Neural progenitor cell (in vitro differentiated cells): ENCODE measurements around the gene CAV3. TPM values are rescaled to one million over a fixed set of nuclear protein-coding genes. Genes with fewer than 3 reads are reported as not detected.

ENCODE experiments used
- DNase-seq: peaks from one replicate; pipeline ENCODE4 v3.0.0-alpha.2; 2016; ENCODE audit warnings: low spot score
- H2AFZ ChIP-seq: fragments of 200-600 bp; sonication (generic); replicated peaks from 2 replicates; pipeline ENCODE4 v1.6.1; 2016; ENCODE audit warnings: antibody characterized with exemption
- H3F3A ChIP-seq: fragments of 200-600 bp; sonication (generic); 2 replicates; pipeline ENCODE4 v1.6.1; 2016; ENCODE audit warnings: antibody characterized with exemption, low read depth
- H3K27ac ChIP-seq: fragments of 200-600 bp; sonication (generic); 2 replicates; pipeline ENCODE4 v1.5.1; 2016; ENCODE audit warnings: mild to moderate bottlenecking
- H3K27me3 ChIP-seq: fragments of 200-600 bp; sonication (generic); 2 replicates; pipeline ENCODE4 v1.6.1; 2016; ENCODE audit warnings: mild to moderate bottlenecking, moderate library complexity
- H3K36me3 ChIP-seq: fragments of 200-600 bp; sonication (generic); 2 replicates; pipeline ENCODE4 v1.5.1; 2016
- H3K4me1 ChIP-seq: fragments of 200-600 bp; sonication (generic); 2 replicates; pipeline ENCODE4 v1.6.1; 2016; ENCODE audit warnings: mixed run types
- H3K4me2 ChIP-seq: fragments of 200-600 bp; sonication (generic); 2 replicates; pipeline ENCODE4 v1.6.1; 2016
- H3K4me3 ChIP-seq: fragments of 200-600 bp; sonication (generic); 2 replicates; pipeline ENCODE4 v1.5.1; 2016
- H3K79me2 ChIP-seq: fragments of 200-600 bp; sonication (generic); 2 replicates; pipeline ENCODE4 v1.6.1; 2016; ENCODE audit warnings: low read depth
- H3K9ac ChIP-seq: fragments of 200-600 bp; sonication (generic); 2 replicates; pipeline ENCODE4 v1.6.1; 2016
- H3K9me3 ChIP-seq: fragments of 200-600 bp; sonication (generic); 2 replicates; pipeline ENCODE4 v1.5.1; 2016; ENCODE audit warnings: low read depth
- H4K20me1 ChIP-seq: fragments of 200-600 bp; sonication (generic); 2 replicates; pipeline ENCODE4 v1.6.1; 2016; ENCODE audit warnings: low read depth
- H3K27ac Mint-ChIP-seq: 3 replicates; pipeline ENCODE4 v1.8.0; 2021; ENCODE audit warnings: mixed read lengths
- H3K27me3 Mint-ChIP-seq: 2 replicates; pipeline ENCODE4 v1.8.0; 2022; ENCODE audit warnings: low read depth, mild to moderate bottlenecking, inconsistent platforms, moderate library complexity, mixed read lengths; ENCODE audit not compliant: insufficient read depth
- H3K36me3 Mint-ChIP-seq: 3 replicates; pipeline ENCODE4 v1.8.0; 2021; ENCODE audit warnings: mixed read lengths
- H3K4me1 Mint-ChIP-seq: 3 replicates; pipeline ENCODE4 v1.8.0; 2021; ENCODE audit warnings: mixed read lengths
- H3K4me3 Mint-ChIP-seq: 3 replicates; pipeline ENCODE4 v1.8.0; 2021; ENCODE audit warnings: mild to moderate bottlenecking, moderate library complexity, mixed read lengths
- H3K9me3 Mint-ChIP-seq: 3 replicates; pipeline ENCODE4 v1.8.0; 2020; ENCODE audit warnings: mixed read lengths
- EZH2 ChIP-seq: fragments of 200-600 bp; sonication (generic); IDR thresholded peaks from 2 replicates; pipeline ENCODE4 v1.6.1; 2017; ENCODE audit warnings: antibody characterized with exemption, mild to moderate bottlenecking, moderate library complexity
- EZH2phosphoT487 ChIP-seq: fragments of 200-600 bp; sonication (generic); IDR thresholded peaks from 2 replicates; pipeline ENCODE4 v1.6.1; 2017; ENCODE audit warnings: antibody characterized with exemption
- total RNA-seq: library from RNA; depleted of rRNA; stranded (reverse); fragments of >200 nt; gene quantifications from 2 replicates; pipeline ENCODE4 v1.2.3, GENCODE V29; 2015; ENCODE audit warnings: low replicate concordance
- TF ChIP-seq, protein P1 (sequence below): fragments of 200-600 bp; sonication (generic); IDR thresholded peaks from 2 replicates; pipeline ENCODE4 v1.5.1; 2017; ENCODE audit warnings: antibody characterized with exemption, mild to moderate bottlenecking

CAV3 gene
- total RNA-seq, 1 donor from 2014 or later, result not detected

GRCh38 chr3:8780279-8780678, 46.7 kb downstream of the CAV3 start:
- Histone ChIP-seq H3K4me2 (no peak overlapping the region), H3K36me3 (no peaks in the 10 kb centered on the region), H3F3A (peaks cover 1% of the 10 kb centered on the region), H4K20me1 (no peaks in the 10 kb centered on the region), H3K9ac (no peak overlapping the region), H3K27me3 (no peaks in the 10 kb centered on the region), H3K4me1 (peaks cover 11% of the 10 kb centered on the region), H3K4me3 (no peak overlapping the region), H2AFZ (no peak overlapping the region), H3K9me3 (no peaks in the 10 kb centered on the region), H3K27ac (no peak overlapping the region), H3K79me2 (no peaks in the 10 kb centered on the region)
- no peak for TF ChIP-seq EZH2phosphoT487
- TF ChIP-seq, protein P1, sequence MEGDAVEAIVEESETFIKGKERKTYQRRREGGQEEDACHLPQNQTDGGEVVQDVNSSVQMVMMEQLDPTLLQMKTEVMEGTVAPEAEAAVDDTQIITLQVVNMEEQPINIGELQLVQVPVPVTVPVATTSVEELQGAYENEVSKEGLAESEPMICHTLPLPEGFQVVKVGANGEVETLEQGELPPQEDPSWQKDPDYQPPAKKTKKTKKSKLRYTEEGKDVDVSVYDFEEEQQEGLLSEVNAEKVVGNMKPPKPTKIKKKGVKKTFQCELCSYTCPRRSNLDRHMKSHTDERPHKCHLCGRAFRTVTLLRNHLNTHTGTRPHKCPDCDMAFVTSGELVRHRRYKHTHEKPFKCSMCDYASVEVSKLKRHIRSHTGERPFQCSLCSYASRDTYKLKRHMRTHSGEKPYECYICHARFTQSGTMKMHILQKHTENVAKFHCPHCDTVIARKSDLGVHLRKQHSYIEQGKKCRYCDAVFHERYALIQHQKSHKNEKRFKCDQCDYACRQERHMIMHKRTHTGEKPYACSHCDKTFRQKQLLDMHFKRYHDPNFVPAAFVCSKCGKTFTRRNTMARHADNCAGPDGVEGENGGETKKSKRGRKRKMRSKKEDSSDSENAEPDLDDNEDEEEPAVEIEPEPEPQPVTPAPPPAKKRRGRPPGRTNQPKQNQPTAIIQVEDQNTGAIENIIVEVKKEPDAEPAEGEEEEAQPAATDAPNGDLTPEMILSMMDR, result no peak
- TF ChIP-seq EZH2, result no peak
- no peak overlapping the region for H3K27ac Mint-ChIP-seq
- H3K4me3 Mint-ChIP-seq, result no peak overlapping the region
- H3K9me3 Mint-ChIP-seq, result no peaks in the 10 kb centered on the region
- DNase-seq, result no peak
- H3K27me3 Mint-ChIP-seq, result peaks cover 2% of the 10 kb centered on the region
- no peaks in the 10 kb centered on the region for H3K4me1 Mint-ChIP-seq
- H3K36me3 Mint-ChIP-seq, result no peaks in the 10 kb centered on the region

- H3K27ac ChIP-seq, result no peak overlapping the region
- no peaks in the 10 kb centered on the region for H3K36me3 Mint-ChIP-seq
- H3K27ac Mint-ChIP-seq, result no peak overlapping the region
- peaks cover 4% of the 10 kb centered on the region for H3K4me1 ChIP-seq
- H2AFZ ChIP-seq, result no peak overlapping the region
- no peaks in the 10 kb centered on the region for H3K79me2 ChIP-seq
- TF ChIP-seq EZH2 (no peak), EZH2phosphoT487 (no peak)
- TF ChIP-seq, protein P1, result no peak
- peaks cover 4% of the 10 kb centered on the region for H3F3A ChIP-seq
- no peak overlapping the region for H3K4me2 ChIP-seq
- H3K27me3 Mint-ChIP-seq, result no peaks in the 10 kb centered on the region
- H4K20me1 ChIP-seq, result no peaks in the 10 kb centered on the region
- no peak overlapping the region for H3K4me3 ChIP-seq
- no peak overlapping the region for H3K4me3 Mint-ChIP-seq
- no peaks in the 10 kb centered on the region for H3K4me1 Mint-ChIP-seq
- no peaks in the 10 kb centered on the region for H3K36me3 ChIP-seq
- no peak for DNase-seq
- H3K9ac ChIP-seq, result no peak overlapping the region
- peaks cover 4% of the 10 kb centered on the region for H3K9me3 ChIP-seq
- H3K27me3 ChIP-seq, result no peaks in the 10 kb centered on the region
- H3K9me3 Mint-ChIP-seq, result peaks cover 12% of the 10 kb centered on the region
Measured at GRCh38 chr3:8784676-8785435, 51.3 kb downstream of the CAV3 start.

DNA sequence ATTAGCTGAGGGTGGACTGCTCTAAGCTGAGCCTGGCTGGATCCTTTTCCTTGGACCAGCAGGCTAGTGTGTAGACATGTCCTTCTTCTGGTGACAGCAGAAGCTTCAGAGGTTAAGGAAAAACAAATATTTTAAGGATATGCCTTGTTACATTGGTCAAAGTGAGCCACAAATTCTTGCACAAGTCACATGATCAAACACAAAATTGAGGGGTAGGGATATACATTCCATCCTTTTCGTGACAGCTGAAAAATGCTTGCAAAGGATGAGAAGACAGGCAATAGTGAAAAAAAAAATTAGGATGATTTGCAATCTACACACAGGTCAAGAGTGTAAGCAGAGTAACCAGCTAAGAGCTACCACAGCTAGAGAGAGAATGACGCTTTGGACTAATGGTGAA, 56.9 kb downstream of the CAV3 start:
- Histone ChIP-seq H3K27ac (no peak overlapping the region), H3F3A (no peaks in the 10 kb centered on the region), H3K9ac (no peak overlapping the region), H2AFZ (no peak overlapping the region), H4K20me1 (no peaks in the 10 kb centered on the region), H3K4me2 (no peak overlapping the region), H3K79me2 (no peaks in the 10 kb centered on the region), H3K36me3 (no peaks in the 10 kb centered on the region), H3K4me1 (peaks cover 4% of the 10 kb centered on the region), H3K27me3 (no peaks in the 10 kb centered on the region), H3K4me3 (no peak overlapping the region), H3K9me3 (peaks cover 4% of the 10 kb centered on the region)
- TF ChIP-seq EZH2, result no peak
- no peak for TF ChIP-seq EZH2phosphoT487
- TF ChIP-seq, protein P1, result no peak
- H3K4me3 Mint-ChIP-seq, result no peak overlapping the region
- H3K9me3 Mint-ChIP-seq, result peaks cover 12% of the 10 kb centered on the region
- peaks cover 13% of the 10 kb centered on the region for H3K4me1 Mint-ChIP-seq
- H3K27me3 Mint-ChIP-seq, result no peaks in the 10 kb centered on the region
- no peaks in the 10 kb centered on the region for H3K36me3 Mint-ChIP-seq
- DNase-seq, result no peak
- H3K27ac Mint-ChIP-seq, result no peak overlapping the region
